Coronary artery (tissue), 2 donors: ENCODE data around the gene FAM222A.
A peak's percentile ranks its signal among the peaks of the same experiment; 100 is the strongest.

ENCODE experiments used
- DNase-seq: peaks from one replicate; pipeline ENCODE4 v3.0.0-alpha.2; 2017; ENCODE audit warnings: low spot score
- H3K27ac ChIP-seq, 2 donors: fragments of 200-600 bp; sonication (generic); one replicate each; pipeline ENCODE4 v1.5.1; 2016 to 2019
- H3K4me3 ChIP-seq: fragments of 200-600 bp; sonication (generic); 2 replicates; pipeline ENCODE4 v1.5.1; 2016; ENCODE audit warnings: mild to moderate bottlenecking, moderate library complexity
- TF ChIP-seq, protein P1 (sequence below): fragments of 200-600 bp; sonication (generic); IDR thresholded peaks from one replicate; pipeline ENCODE4 v1.5.1; 2019; ENCODE audit warnings: antibody characterized with exemption

FAM222A gene

DNA sequence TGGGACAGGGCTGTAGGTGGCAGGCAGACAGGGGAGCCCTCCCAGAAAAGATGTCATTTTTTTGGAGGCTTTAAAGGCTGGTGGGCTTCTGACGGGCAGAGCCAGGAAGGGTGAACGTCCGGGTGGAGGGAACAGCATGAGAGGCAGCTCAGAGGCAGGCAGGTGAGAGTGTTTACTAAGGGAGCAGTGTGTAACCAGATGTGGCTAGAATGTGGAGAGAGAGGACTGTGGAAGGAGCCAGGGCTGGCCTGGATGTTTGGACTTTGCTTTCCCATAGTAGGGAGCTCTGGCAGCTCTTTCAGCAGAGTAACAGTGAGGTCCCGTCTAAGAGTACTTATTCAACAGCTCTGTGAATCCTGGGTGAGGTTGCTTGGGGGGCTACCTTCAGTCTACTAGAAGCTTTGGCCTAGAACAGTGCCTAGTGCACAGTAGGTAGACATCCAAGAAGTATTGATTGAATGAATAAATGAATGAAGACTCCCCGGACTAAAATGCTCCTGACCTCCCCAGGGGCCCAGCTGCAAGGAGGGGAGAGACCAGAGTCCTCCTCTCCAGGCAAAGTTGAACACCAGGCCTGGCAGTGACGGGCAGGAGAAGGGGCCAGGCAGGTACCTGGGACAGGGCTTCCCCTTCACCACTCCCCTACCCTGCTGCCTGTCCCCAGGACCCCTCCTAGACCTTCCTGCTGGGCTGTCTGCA, 8.5 kb downstream of the FAM222A start:
- Histone ChIP-seq H3K27ac (no peak overlapping the region), H3K4me3 (no peak overlapping the region)
- DNase-seq, result no peak
- TF ChIP-seq, protein P1, sequence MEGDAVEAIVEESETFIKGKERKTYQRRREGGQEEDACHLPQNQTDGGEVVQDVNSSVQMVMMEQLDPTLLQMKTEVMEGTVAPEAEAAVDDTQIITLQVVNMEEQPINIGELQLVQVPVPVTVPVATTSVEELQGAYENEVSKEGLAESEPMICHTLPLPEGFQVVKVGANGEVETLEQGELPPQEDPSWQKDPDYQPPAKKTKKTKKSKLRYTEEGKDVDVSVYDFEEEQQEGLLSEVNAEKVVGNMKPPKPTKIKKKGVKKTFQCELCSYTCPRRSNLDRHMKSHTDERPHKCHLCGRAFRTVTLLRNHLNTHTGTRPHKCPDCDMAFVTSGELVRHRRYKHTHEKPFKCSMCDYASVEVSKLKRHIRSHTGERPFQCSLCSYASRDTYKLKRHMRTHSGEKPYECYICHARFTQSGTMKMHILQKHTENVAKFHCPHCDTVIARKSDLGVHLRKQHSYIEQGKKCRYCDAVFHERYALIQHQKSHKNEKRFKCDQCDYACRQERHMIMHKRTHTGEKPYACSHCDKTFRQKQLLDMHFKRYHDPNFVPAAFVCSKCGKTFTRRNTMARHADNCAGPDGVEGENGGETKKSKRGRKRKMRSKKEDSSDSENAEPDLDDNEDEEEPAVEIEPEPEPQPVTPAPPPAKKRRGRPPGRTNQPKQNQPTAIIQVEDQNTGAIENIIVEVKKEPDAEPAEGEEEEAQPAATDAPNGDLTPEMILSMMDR, result no peak

DNA sequence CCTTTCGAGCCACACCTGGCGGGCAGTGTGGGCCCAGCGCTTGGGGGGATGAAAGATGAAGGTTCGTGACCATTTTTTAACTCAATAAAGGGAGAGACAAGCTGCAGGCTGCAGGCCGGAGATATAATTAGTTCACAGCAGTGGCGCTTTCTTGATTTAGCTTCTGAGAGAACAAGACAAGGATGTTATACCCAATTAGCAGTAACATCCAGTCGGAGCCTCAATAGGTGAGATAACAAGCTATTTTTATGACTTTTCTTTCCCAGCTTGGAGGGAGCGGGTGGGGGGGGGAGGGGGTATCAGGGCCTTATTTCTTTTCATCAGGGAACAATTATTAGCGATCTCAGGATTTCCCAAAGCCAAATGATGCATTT, 9.1 kb downstream of the FAM222A start:
- DNase-seq, result no peak
- Histone ChIP-seq H3K27ac (no peak overlapping the region), H3K4me3 (no peak overlapping the region)
- TF ChIP-seq, protein P1, result no peak

GRCh38 chr12:109723311-109723881, 9.8 kb downstream of the FAM222A start:
- Histone ChIP-seq H3K4me3 (peak overlapping the region; percentile 15), H3K27ac (no peak overlapping the region)
- TF ChIP-seq, protein P1, result no peak
- DNase-seq, result no peak

DNA sequence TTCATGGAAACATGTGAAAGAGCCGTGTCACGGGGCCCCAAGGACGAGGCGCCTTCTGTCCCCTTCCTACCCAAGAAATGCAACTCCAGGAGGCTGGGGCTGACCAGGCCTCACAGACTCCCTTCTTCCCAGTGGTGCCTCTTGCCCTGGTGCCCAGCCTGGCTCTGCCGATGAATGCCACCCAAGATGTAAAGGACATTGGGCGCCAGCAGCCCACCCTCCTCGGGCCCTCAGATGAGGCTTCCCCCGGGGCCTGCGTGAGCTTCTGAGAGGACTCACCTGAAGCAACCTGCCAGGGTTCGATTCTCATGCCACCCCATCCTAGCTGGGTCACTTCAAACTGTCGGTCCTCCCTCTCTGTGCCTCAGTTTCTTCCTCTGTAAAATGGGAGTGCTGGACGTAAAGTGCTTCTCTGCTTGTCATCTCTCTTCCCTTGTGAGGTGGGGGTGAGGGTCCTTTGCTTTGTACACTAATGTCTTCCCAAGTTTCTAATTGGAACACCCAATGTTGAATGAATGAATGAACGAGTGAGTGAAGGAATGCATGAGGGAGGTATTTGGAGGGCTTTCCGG, 10.8 kb downstream of the FAM222A start:
- H3K27ac ChIP-seq, result no peak overlapping the region
- H3K4me3 ChIP-seq, result no peak overlapping the region
- no peak for DNase-seq
- TF ChIP-seq, protein P1, result no peak

GRCh38 chr12:109725321-109726105, 11.9 kb downstream of the FAM222A start:
- H3K4me3 ChIP-seq, result no peak overlapping the region
- H3K27ac ChIP-seq, result no peak overlapping the region
- no peak for DNase-seq
- TF ChIP-seq, protein P1, result no peak

- Histone ChIP-seq H3K27ac (peak overlapping the region in 1 of 2 donors; percentile 32), H3K4me3 (no peak overlapping the region)
- TF ChIP-seq, protein P1, result no peak
- DNase-seq, result no peak
Observed at GRCh38 chr12:109726106-109726497, 12.5 kb downstream of the FAM222A start.
